Skin of body (tissue), 2 donors: ENCODE data around the gene PPFIA4. TPM values are rescaled to one million over a fixed set of nuclear protein-coding genes. Genes with fewer than 3 reads are reported as not detected.
"Not testable (repeated sequence)": the region's sequence is repeated elsewhere in the genome, so short reads cannot be mapped to it uniquely, and the experiment has no call there.

Experiments used
- DNase-seq: peaks from one replicate; lab custom pipeline; 2025; lab: John Stamatoyannopoulos, UW
- total RNA-seq: library from RNA; depleted of rRNA; stranded (reverse); fragments of >200 nt; gene quantifications from one replicate; pipeline ENCODE4 v1.2.3, GENCODE V29; 2014

Gene PPFIA4
- 4.2 TPM for total RNA-seq

GRCh38 chr1:203026031-203026665 lies at the start of gene PPFIA4:
TSS of gene PPFIA4 (plus strand) at chr1:203026491. CDS start at chr1:203039009, 12,518 bp downstream.
- DNase-seq: peak; percentile 74

GRCh38 chr1:202976633-202977032 lies 49.7 kb upstream of the PPFIA4 start:
- DNase-seq: no peak

DNA sequence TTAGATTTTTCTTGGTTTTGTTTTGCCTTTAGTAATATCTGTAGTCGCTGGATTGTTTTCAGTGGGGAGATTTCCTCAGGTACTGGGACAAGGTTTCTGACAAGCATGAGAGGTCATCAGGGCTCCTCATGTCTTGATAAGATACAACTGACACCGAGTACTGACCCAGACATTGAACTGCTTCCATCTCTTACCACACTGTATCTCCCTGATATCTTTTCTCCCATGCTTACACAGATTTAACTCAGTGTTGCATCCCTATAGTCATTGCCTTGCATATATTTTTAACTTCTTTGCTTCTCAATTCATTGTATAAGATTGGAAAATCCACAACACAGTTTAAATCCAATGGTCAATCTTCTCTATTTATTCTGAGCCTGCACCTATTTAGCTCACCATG lies 46.8 kb upstream of the PPFIA4 start:
- no peak for DNase-seq

DNA sequence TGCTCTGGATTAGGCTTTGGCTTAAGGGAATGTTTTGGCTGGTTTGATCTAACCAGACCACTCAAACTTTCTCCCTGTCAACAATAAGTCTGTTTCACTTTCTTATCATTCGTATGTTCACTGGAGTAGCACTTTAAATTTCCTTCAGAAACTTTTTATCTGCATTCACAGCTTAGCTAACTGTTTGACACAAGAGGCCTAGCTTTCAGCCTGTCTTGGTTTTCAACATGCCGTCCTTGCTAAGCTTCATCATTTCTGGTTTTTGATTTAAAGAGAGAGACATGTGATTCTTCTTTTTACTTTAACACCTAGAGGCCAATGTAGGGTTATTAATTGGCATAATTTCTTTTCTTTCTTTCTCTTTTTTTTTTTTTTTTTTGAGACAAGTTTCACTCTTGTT lies 44.4 kb upstream of the PPFIA4 start:
- no peak for DNase-seq

- no peak for DNase-seq
These were observed 43.4 kb upstream of the PPFIA4 start for GRCh38 chr1:202982715-202983430.

- not testable (repeated sequence) for DNase-seq
These were observed 40.2 kb upstream of the PPFIA4 start for GRCh38 chr1:202986120-202986519.

DNA sequence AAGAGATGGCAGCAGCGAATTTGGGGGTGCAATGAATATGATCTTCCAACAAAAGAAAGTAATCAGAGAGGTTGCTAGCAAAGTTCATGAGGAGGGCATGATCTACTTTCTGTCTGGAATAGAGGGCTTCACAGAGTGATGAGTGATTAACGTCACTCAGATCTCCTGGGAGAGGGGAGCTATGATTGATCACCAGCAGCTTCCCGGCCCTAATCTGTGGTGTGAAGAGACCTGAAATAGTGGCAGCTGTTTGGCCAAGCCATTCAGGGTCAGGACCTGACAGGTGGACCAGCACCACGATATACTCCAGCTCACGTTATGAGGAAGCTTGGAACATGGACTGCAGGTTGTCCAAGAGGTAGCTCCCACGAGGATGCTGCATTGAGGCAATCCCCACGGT lies 39.0 kb upstream of the PPFIA4 start:
- DNase-seq: no peak

DNA sequence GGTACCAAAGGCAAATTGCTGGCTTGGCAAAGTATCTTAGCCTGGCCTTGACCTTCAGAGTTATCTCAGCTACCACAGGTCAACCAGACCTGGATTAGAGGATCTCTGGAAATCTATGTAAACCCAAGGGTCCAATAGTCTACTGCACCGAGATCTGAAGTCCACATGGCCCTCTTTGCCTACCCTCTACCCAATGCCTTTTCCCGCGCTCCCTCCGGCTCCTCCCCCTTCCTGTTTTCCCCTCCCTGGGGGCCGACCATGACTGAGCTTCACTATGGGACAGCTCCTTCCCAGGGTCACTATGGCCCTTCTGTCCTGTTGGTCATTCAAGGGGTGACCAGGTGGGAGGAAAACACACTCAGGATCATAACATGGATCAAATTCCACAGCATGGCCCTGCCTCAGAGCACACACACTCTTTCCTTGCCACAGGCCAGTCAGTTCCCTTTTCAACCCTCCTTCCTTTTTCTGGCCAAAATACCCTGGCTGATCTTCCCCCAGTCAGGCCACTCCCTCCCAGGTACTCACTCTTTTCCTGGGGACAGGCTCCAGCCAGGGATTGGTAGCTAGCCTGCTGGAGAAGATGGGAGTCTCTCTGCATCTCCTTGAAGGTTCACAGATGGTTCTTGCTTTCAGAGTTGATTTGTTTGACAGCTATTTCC lies 38.2 kb upstream of the PPFIA4 start:
- no peak for DNase-seq

DNA sequence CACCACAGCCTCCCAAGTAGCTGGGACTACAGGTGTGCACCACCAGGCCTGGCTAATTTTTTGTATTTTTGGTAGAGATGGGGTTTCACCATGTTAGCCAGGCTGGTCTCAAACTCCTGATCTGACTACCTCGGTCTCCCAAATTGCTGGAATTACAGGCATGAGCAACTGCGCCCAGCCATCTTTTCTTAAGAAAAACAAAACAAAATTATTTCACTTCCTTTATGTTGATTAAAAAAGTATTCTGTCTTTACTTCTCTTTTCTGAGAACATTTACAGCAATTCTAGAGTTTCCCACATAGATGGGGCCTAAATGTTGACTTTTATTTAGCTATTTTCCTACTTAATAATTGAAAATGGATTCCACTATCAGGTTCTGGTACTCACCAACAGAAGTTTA lies 36.4 kb upstream of the PPFIA4 start:
- DNase-seq: no peak

GRCh38 chr1:202991112-202991511 lies 35.2 kb upstream of the PPFIA4 start:
- no peak for DNase-seq

GRCh38 chr1:202994756-202995155 lies 31.5 kb upstream of the PPFIA4 start:
- DNase-seq: no peak

- no peak for DNase-seq
These were observed 27.2 kb upstream of the PPFIA4 start for GRCh38 chr1:202998836-202999750.

- no peak for DNase-seq
These were observed 25.9 kb upstream of the PPFIA4 start for GRCh38 chr1:203000217-203000944.

- DNase-seq: no peak
These were observed 24.3 kb upstream of the PPFIA4 start for GRCh38 chr1:203001986-203002385.

DNA sequence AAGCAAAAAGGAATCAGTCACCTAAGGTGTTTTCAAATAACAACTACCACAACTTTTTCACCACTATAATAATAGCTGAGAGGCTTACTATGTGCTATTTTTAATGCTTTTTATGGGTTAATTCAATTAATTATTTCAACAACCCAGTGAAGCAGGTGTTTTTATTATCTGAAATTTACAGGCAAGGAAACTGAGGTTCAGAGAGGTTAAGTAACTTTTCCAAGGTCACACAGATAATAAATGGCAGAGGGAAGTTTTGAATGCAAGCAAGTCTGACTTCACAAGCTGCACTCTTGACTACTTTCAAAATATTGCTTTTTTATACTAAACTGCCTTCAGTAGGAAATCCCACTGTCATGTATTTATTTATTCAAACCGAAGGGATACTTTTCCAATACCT lies 23.3 kb upstream of the PPFIA4 start:
- no peak for DNase-seq

DNA sequence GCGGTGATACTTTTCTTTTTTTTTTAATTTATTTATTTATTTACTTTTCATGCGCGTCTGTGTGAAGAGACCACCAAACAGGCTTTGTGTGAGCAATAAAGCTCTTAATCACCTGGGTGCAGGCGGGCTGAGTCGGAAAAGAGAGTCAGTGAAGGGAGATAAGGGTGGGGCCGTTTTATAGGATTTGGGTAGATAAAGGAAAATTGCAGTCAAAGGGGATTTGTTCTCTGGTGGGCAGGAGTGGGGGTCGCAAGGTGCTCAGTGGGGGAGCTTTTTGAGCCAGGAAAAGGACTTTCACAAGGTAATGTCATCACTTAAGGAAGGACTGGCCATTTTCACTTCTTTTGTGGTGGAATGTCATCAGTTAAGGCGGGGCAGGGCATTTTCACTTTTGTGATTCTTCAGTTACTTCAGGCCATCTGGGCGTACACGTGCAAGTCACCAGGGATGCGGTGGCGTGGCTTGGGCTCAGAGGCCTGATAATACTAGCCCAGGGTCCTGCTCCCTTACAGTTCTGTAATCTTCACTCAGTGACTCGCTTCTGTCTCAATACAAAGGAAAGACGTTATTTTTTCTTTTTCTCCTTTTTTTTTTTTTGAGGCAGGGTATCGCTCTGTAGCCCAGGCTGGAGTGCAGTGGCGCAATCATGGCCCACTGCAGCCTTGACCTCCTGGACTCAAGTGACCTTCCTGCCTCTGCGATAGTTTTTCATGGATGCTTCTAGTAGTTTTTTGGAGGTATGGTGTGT lies 20.7 kb upstream of the PPFIA4 start:
- DNase-seq: not testable (repeated sequence)

DNA sequence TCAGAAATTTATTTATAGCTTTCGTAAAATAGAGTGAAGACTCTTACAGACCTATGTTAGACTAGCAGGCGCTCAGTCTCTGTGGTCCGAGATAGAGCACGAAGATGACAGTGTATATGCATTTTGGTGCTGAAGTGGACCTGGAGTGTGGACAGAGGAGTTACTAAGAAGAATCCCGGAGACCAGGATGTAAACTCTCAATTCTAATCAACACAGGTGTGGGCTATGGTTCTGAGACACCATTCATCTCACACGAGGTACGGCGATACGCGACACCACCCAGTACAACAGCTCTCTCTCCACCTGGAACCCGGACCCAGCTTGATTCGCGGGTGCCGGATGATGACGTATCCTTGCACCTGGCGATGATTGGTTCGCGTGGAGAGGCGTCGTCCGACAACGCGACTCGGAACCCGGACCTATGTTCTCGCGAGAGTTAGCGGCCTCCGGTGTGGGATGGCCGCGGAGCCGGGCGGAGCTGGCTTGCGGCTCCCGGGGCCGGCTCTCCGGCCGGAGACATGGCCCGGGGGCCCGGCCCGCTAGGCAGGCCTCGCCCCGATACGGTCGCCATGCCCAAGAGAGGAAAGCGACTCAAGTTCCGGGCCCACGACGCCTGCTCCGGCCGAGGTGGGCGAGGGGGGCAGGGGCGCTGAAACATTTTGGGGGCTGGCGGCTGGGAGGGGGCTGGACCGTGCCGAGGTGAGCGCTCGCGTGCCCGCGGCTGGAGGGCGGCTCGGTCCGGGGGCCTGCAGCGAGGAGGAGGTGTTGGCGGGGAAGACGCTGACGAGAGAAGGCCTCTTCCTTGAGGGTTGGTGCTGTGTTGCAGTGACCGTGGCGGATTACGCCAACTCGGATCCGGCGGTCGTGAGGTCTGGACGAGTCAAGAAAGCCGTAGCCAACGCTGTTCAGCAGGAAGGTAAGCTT lies 19.1 kb upstream of the PPFIA4 start, which contains the start of gene TMEM183A:
Gene TMEM183A (plus strand): TSS at position 427 of the 924 bp plus-strand sequence. CDS start 92 bp downstream, at position 519.
- DNase-seq: peak; percentile 96

DNA sequence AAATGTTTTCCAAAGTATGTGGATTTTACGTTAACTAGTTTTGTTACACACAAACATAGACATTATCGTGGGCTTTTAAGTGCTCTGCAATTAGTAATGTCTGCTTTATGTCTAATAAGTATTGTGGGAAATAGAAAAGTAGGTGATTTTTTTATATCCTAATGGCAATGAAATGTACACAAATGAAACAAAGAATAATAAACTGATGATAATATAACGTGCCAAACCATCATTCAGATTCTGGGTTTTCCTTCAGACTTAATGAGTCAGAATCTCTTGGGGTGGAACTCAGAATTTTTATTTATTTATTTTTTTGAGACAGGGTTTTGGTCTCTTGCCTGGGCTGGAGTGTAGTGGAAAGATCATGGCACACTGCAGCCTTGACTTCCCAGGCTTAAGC lies 17.1 kb upstream of the PPFIA4 start:
- DNase-seq: no peak

DNA sequence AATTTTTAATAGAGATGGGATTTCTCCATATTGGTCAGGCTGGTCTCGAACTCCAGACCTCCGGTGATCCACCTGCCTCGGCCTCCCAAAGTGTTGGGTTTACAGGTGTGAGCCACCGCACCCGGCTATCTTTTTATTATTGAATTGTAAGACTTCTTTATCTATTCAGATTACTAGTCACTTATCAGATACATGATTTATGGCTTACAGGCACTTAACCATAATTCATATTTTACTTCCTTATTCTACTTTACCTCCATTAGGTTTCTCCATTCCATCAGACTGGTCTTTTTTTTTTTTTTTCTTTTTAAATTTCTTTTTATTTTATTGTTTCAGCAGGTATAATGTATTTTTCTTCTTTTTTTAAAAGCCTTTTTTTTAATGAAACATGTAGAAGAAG lies 14.7 kb upstream of the PPFIA4 start:
- no peak for DNase-seq
